IMR-90 (cell line): ENCODE data around the gene ABCA3. TPM values are rescaled to one million over a fixed set of nuclear protein-coding genes. Genes with fewer than 3 reads are reported as not detected.

Source experiments
- ATAC-seq: fragments of 200-7000 bp; cut with Tn5 transposase; 2 replicates; pipeline ENCODE4 v1.9.1; 2020; ENCODE audit warnings: low read depth, mild to moderate bottlenecking, moderate library complexity
- BruUV-seq: library from RNA; stranded (reverse); fragments of 400-500 nt; replicated peaks from 2 replicates; lab custom pipeline; 2021; lab: Mats Ljungman, UMichigan
- CTCF ChIA-PET: fragments of 300-600 bp; formaldehyde crosslinking; extraction: SDS; loops from one replicate; lab custom pipeline; 2021; ENCODE audit warnings: antibody characterized with exemption; lab: Yijun Ruan, JAX
- POLR2A ChIA-PET: fragments of 300-600 bp; sonication (Branson Sonifier 250); formaldehyde crosslinking; loops from one replicate; lab custom pipeline; 2022; ENCODE audit warnings: antibody characterized with exemption; ENCODE audit not compliant: unreplicated experiment; lab: Charles Lee
- DNase-seq: peaks from one replicate; pipeline ENCODE4 v3.0.0; 2013
- H2AFZ ChIP-seq: replicated peaks from 2 replicates; pipeline ENCODE3; 2013; ENCODE audit warnings: low read length, mild to moderate bottlenecking; ENCODE audit not compliant: poor library complexity
- H2AK5ac ChIP-seq: 2 replicates; pipeline ENCODE4 v1.6.1; 2013; ENCODE audit warnings: low read depth, low read length, inconsistent platforms
- H2AK9ac ChIP-seq: replicated peaks from 2 replicates; pipeline ENCODE3; 2013; ENCODE audit warnings: mild to moderate bottlenecking, low read depth, low read length, moderate library complexity; ENCODE audit not compliant: poor library complexity
- H2BK120ac ChIP-seq: 2 replicates; pipeline ENCODE4 v1.6.1; 2013; ENCODE audit warnings: low read depth, low read length, inconsistent platforms
- H2BK15ac ChIP-seq: 3 replicates; pipeline ENCODE4 v1.6.1; 2013; ENCODE audit warnings: low read depth, low read length, inconsistent platforms
- H2BK20ac ChIP-seq: 2 replicates; pipeline ENCODE4 v1.6.1; 2013; ENCODE audit warnings: low read depth, mild to moderate bottlenecking, inconsistent platforms, low read length, moderate library complexity
- H2BK5ac ChIP-seq: 2 replicates; pipeline ENCODE4 v1.6.1; 2013; ENCODE audit warnings: mild to moderate bottlenecking, low read depth, low read length, inconsistent platforms; ENCODE audit not compliant: poor library complexity, severe bottlenecking
- H3K14ac ChIP-seq: replicated peaks from 2 replicates; pipeline ENCODE4 v1.6.1; 2013; ENCODE audit warnings: low read depth, low read length, inconsistent platforms
- H3K18ac ChIP-seq: 2 replicates; pipeline ENCODE4 v1.6.1; 2013; ENCODE audit warnings: low read depth, low read length, control low read depth
- H3K23ac ChIP-seq: 2 replicates; pipeline ENCODE4 v1.6.1; 2013; ENCODE audit warnings: low read depth, low read length, inconsistent platforms
- H3K27ac ChIP-seq: 2 replicates; pipeline ENCODE4 v1.5.1; 2013; ENCODE audit warnings: mild to moderate bottlenecking, control low read depth, low read length; ENCODE audit not compliant: insufficient read depth
- H3K27me3 ChIP-seq: 2 replicates; pipeline ENCODE4 v1.6.1; 2013; ENCODE audit warnings: low read length; ENCODE audit not compliant: control insufficient read depth, insufficient read depth
- H3K36me3 ChIP-seq: 2 replicates; pipeline ENCODE4 v1.6.1; 2013; ENCODE audit warnings: low read length, mixed read lengths; ENCODE audit not compliant: control insufficient read depth, insufficient read depth
- H3K4ac ChIP-seq: 2 replicates; pipeline ENCODE4 v1.6.1; 2013; ENCODE audit warnings: low read depth, low read length, inconsistent platforms
- H3K4me1 ChIP-seq: 2 replicates; pipeline ENCODE4 v1.6.1; 2013; ENCODE audit warnings: low read length, mixed read lengths; ENCODE audit not compliant: control insufficient read depth, insufficient read depth
- H3K4me2 ChIP-seq: 2 replicates; pipeline ENCODE4 v1.6.1; 2013; ENCODE audit warnings: low read depth, mild to moderate bottlenecking, control low read depth, low read length, moderate library complexity
- H3K4me3 ChIP-seq: 2 replicates; pipeline ENCODE4 v1.5.1; 2013; ENCODE audit warnings: low read depth, mild to moderate bottlenecking, control low read depth, low read length, moderate library complexity; ENCODE audit not compliant: insufficient read depth
- H3K56ac ChIP-seq: 2 replicates; pipeline ENCODE4 v1.6.1; 2013; ENCODE audit warnings: low read length, inconsistent platforms; ENCODE audit not compliant: insufficient read depth; ENCODE audit errors: extremely low read depth
- H3K79me1 ChIP-seq, 2 experiments: 2 replicates each; pipeline ENCODE4 v1.6.1; 2013; ENCODE audit warnings: low read length in 2 of 2, inconsistent platforms in 1 of 2, low read depth in 1 of 2
- H3K9ac ChIP-seq: 2 replicates; pipeline ENCODE4 v1.6.1; 2013; ENCODE audit warnings: low read depth, low read length, control low read depth
- H3K9me1 ChIP-seq: 2 replicates; pipeline ENCODE4 v1.6.1; 2013; ENCODE audit warnings: low read length, inconsistent platforms; ENCODE audit not compliant: insufficient read depth
- H3K9me3 ChIP-seq: 2 replicates; pipeline ENCODE4 v1.6.1; 2013; ENCODE audit warnings: low read length; ENCODE audit not compliant: control insufficient read depth, insufficient read depth
- H4K20me1 ChIP-seq: 2 replicates; pipeline ENCODE4 v1.6.1; 2013; ENCODE audit warnings: low read length, inconsistent platforms; ENCODE audit not compliant: insufficient read depth
- H4K5ac ChIP-seq: 2 replicates; pipeline ENCODE4 v1.6.1; 2013; ENCODE audit warnings: mild to moderate bottlenecking, low read depth, low read length, control low read depth
- H4K8ac ChIP-seq, 2 experiments: 2 replicates each; pipeline ENCODE4 v1.6.1; 2013; ENCODE audit warnings: low read depth in 2 of 2, low read length in 2 of 2, control low read depth in 1 of 2, inconsistent platforms in 1 of 2
- H4K91ac ChIP-seq: 2 replicates; pipeline ENCODE4 v1.6.1; 2013; ENCODE audit warnings: low read depth, low read length, inconsistent platforms; ENCODE audit not compliant: insufficient read depth
- BHLHE40 ChIP-seq: fragments of 150-350 bp; IDR thresholded peaks from 2 replicates; pipeline ENCODE4 v1.6.1; 2016; ENCODE audit warnings: mild to moderate bottlenecking, low read depth, low read length
- CEBPB ChIP-seq: IDR thresholded peaks from 2 replicates; pipeline ENCODE4 v1.6.1; 2012; ENCODE audit warnings: low read depth, low read length, improper control_type of control experiment
- CHD1 ChIP-seq: IDR thresholded peaks from 2 replicates; pipeline ENCODE4 v1.6.1; 2012; ENCODE audit warnings: low read depth, low read length, improper control_type of control experiment
- CTCF ChIP-seq: conservative IDR thresholded peaks from 2 replicates; pipeline ENCODE4 v1.5.1; 2012; ENCODE audit warnings: mild to moderate bottlenecking, low read depth, low read length, improper control_type of control experiment
- FOS ChIP-seq: fragments of 150-350 bp; IDR thresholded peaks from 2 replicates; pipeline ENCODE4 v1.6.1; 2016; ENCODE audit warnings: low read depth, low read length
- MAFK ChIP-seq: IDR thresholded peaks from 2 replicates; pipeline ENCODE4 v1.6.1; 2012; ENCODE audit warnings: low read depth, low read length, improper control_type of control experiment
- MAZ ChIP-seq: IDR thresholded peaks from 2 replicates; pipeline ENCODE4 v1.6.1; 2012; ENCODE audit warnings: low read depth, mild to moderate bottlenecking, low read length, improper control_type of control experiment, moderate library complexity, borderline replicate concordance
- MXI1 ChIP-seq: IDR thresholded peaks from 2 replicates; pipeline ENCODE4 v1.6.1; 2012; ENCODE audit warnings: low read depth, mild to moderate bottlenecking, low read length, moderate library complexity, borderline replicate concordance
- NFE2L2 ChIP-seq: fragments of 150-350 bp; IDR thresholded peaks from 2 replicates; pipeline ENCODE4 v1.6.1; 2016; ENCODE audit warnings: low read depth, mild to moderate bottlenecking, low read length
- POLR2A ChIP-seq: IDR thresholded peaks from 2 replicates; pipeline ENCODE4 v1.6.1; 2012; ENCODE audit warnings: mild to moderate bottlenecking, low read depth, low read length
- RCOR1 ChIP-seq: IDR thresholded peaks from 2 replicates; pipeline ENCODE4 v1.6.1; 2012; ENCODE audit warnings: mild to moderate bottlenecking, low read length, improper control_type of control experiment; ENCODE audit not compliant: insufficient replicate concordance
- RFX5 ChIP-seq: IDR thresholded peaks from 2 replicates; pipeline ENCODE4 v1.8.0; 2012; ENCODE audit warnings: low read depth, mild to moderate bottlenecking, low read length, moderate library complexity
- SMC3 ChIP-seq: fragments of 150-350 bp; IDR thresholded peaks from 2 replicates; pipeline ENCODE4 v1.6.1; 2016; ENCODE audit warnings: low read depth, mild to moderate bottlenecking, antibody characterized with exemption, low read length, moderate library complexity
- WGBS, 2 experiments: methylation state at CpG; one replicate each; pipeline versions ENCODE4 v1.1.5 to v1.1.7; 2013; ENCODE audit warnings: missing lambda C conversion rate in 2 of 2; ENCODE audit not compliant: insufficient read length in 1 of 2; ENCODE audit errors: extremely low coverage in 2 of 2; 5-methylcytosine and 5-hydroxymethylcytosine counted together
- dilution Hi-C: fragments of 300-500 bp; cut with HindIII; formaldehyde crosslinking; loops from one replicate; pipeline ENCODE4 v1.14.3; 2018; ENCODE audit warnings: low sequenced_read_pairs; ENCODE audit not compliant: unreplicated experiment
- in situ Hi-C: fragments of 300-500 bp; cut with MboI; formaldehyde crosslinking; loops from 3 replicates; pipeline ENCODE4 v1.14.3; 2019; ENCODE audit warnings: low sequenced_read_pairs, inconsistent platforms, mixed read lengths
- intact Hi-C: fragments of 100-400 bp; cut with micrococcal nuclease; formaldehyde crosslinking; loops from 2 replicates; pipeline ENCODE4 v1.10.0; 2022
- polyA plus RNA-seq, 3 experiments: library from polyadenylated mRNA; depleted of rRNA; stranded (reverse); fragments of >200 nt; gene quantifications; 2 replicates each; pipeline ENCODE4 v1.2.3, GENCODE V29; 2012; ENCODE audit warnings: low replicate concordance in 1 of 3
- total RNA-seq: library from RNA; depleted of rRNA; stranded (reverse); fragments of >200 nt; gene quantifications from 2 replicates; pipeline ENCODE4 v1.2.3, GENCODE V29; 2012

Gene ABCA3
- total and polyA plus RNA-seq, 2 of the 4 experiments (the other 2 are of a cell fraction) = 0.18 to 0.22 TPM

GRCh38 chr16:2319606-2320005 lies 20.9 kb downstream of the ABCA3 start:
- H3K56ac ChIP-seq = no peak overlapping the region
- no peak overlapping the region for H4K91ac ChIP-seq
- no peak overlapping the region for H4K8ac ChIP-seq
- TF ChIP-seq MXI1 (no peak), RCOR1 (no peak), CEBPB (no peak), MAZ (no peak), POLR2A (no peak), CHD1 (no peak), MAFK (no peak), FOS (no peak), CTCF (no peak), SMC3 (no peak), NFE2L2 (no peak), RFX5 (no peak), BHLHE40 (no peak)
- H3K4me1 ChIP-seq = no peaks in the 10 kb centered on the region
- no peak overlapping the region for H3K4ac ChIP-seq
- ChIA-PET CTCF (no interaction called here), POLR2A (no interaction called here)
- no peak overlapping the region for H4K5ac ChIP-seq
- DNase-seq (no peak), ATAC-seq (no peak)
- H2AFZ ChIP-seq = peak overlapping the region; percentile 11
- H3K9me3 ChIP-seq = no peaks in the 10 kb centered on the region
- no peak overlapping the region for H3K27ac ChIP-seq
- H3K18ac ChIP-seq = no peak overlapping the region
- intact Hi-C loops (no loop called here), dilution Hi-C loops (no loop called here), in situ Hi-C loops (no loop called here)
- no peaks in the 10 kb centered on the region for H3K79me1 ChIP-seq
- H3K4me3 ChIP-seq = no peak overlapping the region
- H2BK5ac ChIP-seq = no peak overlapping the region
- H3K9me1 ChIP-seq = no peaks in the 10 kb centered on the region
- H3K14ac ChIP-seq = no peak overlapping the region
- 90% methylated on average over 10 of the region's 23 CpGs; no CpG with 5 or more reads in 1 of the 2 experiments for WGBS, 2 experiments
- no TSS peak for BruUV-seq
- no peak overlapping the region for H3K23ac ChIP-seq
- H3K27me3 ChIP-seq = peaks cover 24% of the 10 kb centered on the region
- no peak overlapping the region for H3K9ac ChIP-seq
- no peaks in the 10 kb centered on the region for H4K20me1 ChIP-seq
- no peak overlapping the region for H2BK120ac ChIP-seq
- no peak overlapping the region for H2BK20ac ChIP-seq
- no peaks in the 10 kb centered on the region for H3K36me3 ChIP-seq
- H2AK5ac ChIP-seq = no peak overlapping the region
- H2BK15ac ChIP-seq = no peak overlapping the region
- no peak overlapping the region for H2AK9ac ChIP-seq
- no peak overlapping the region for H3K4me2 ChIP-seq
